Natural killer cell (primary cell): Measurements from ENCODE around the gene BDKRB2. TPM values are rescaled to one million over a fixed set of nuclear protein-coding genes. Genes with fewer than 3 reads are reported as not detected.

Source experiments
- ATAC-seq, 3 donors: fragments of 150-1000 bp in 2 of 3; fragments of 200-7000 bp in 1 of 3; cut with Tn5 transposase; 1 replicate in 1 of 3; 2 replicates in 2 of 3; pipeline ENCODE4 v1.10.0; 2021; ENCODE audit warnings: mild to moderate bottlenecking in 2 of 3, moderate library complexity in 2 of 3
- DNase-seq, 2 donors: peaks; one replicate each; pipeline versions ENCODE4 v3.0.0 to v3.0.0-alpha.2; 2013 to 2021; ENCODE audit warnings: mixed read lengths in 1 of 2
- H3K27ac ChIP-seq: one replicate; pipeline ENCODE4 v1.5.1; 2013; ENCODE audit warnings: mild to moderate bottlenecking, low read length
- H3K27me3 ChIP-seq: one replicate; pipeline ENCODE4 v1.6.1; 2013; ENCODE audit warnings: low read length; ENCODE audit not compliant: control insufficient read depth, insufficient read depth
- H3K36me3 ChIP-seq: one replicate; pipeline ENCODE4 v1.6.1; 2013; ENCODE audit warnings: low read length; ENCODE audit not compliant: control insufficient read depth, insufficient read depth
- H3K4me1 ChIP-seq: one replicate; pipeline ENCODE4 v1.6.1; 2013; ENCODE audit warnings: low read length; ENCODE audit not compliant: control insufficient read depth, insufficient read depth
- H3K4me3 ChIP-seq: one replicate; pipeline ENCODE4 v1.5.1; 2013; ENCODE audit warnings: low read length
- H3K9me3 ChIP-seq: one replicate; pipeline ENCODE4 v1.6.1; 2013; ENCODE audit warnings: low read length; ENCODE audit not compliant: control insufficient read depth, insufficient read depth
- H3K27ac Mint-ChIP-seq, 2 donors: one replicate each; pipeline ENCODE4 v1.8.0; 2022; ENCODE audit warnings: mild to moderate bottlenecking in 2 of 2, mixed read lengths in 2 of 2, moderate library complexity in 1 of 2
- H3K27me3 Mint-ChIP-seq, 2 donors: one replicate each; pipeline ENCODE4 v1.8.0; 2022; ENCODE audit warnings: low read depth in 2 of 2, mixed read lengths in 2 of 2
- H3K36me3 Mint-ChIP-seq: one replicate; pipeline ENCODE4 v1.8.0; 2022; ENCODE audit warnings: mixed read lengths
- H3K4me1 Mint-ChIP-seq, 2 donors: one replicate each; pipeline ENCODE4 v1.8.0; 2022; ENCODE audit warnings: mixed read lengths in 2 of 2
- H3K4me3 Mint-ChIP-seq: one replicate; pipeline ENCODE4 v1.8.0; 2022; ENCODE audit warnings: mild to moderate bottlenecking, moderate library complexity, mixed read lengths
- H3K9me3 Mint-ChIP-seq, 2 donors: one replicate each; pipeline ENCODE4 v1.8.0; 2022; ENCODE audit warnings: mixed read lengths in 2 of 2
- CTCF ChIP-seq: fragments of 200-600 bp; IDR thresholded peaks from one replicate; pipeline ENCODE4 v1.8.0; 2022; ENCODE audit warnings: antibody characterized with exemption
- WGBS: methylation state at CpG from one replicate; pipeline ENCODE4 v1.1.7; 2013; ENCODE audit warnings: missing lambda C conversion rate; ENCODE audit not compliant: insufficient coverage; 5-methylcytosine and 5-hydroxymethylcytosine counted together
- intact Hi-C: fragments of 100-400 bp; cut with micrococcal nuclease; formaldehyde crosslinking; loops from one replicate; pipeline ENCODE4 v1.14.2; 2022
- total RNA-seq, 4 donors: library from RNA; stranded (reverse); fragments of 120-200 nt in 1 of 4; gene quantifications; one replicate each; pipeline versions ENCODE4 v1.2.3 to v1.2.4, GENCODE V29; 2013 to 2022

Gene BDKRB2
- total RNA-seq, 3 donors from 2014 or later (not counting 1 experiment from before 2014, with no cell fraction given) = not detected

- no peak for DNase-seq
- intact Hi-C loops = no loop called here
- Mint-ChIP-seq H3K4me1 (no peaks in the 10 kb centered on the region), H3K27ac (no peak overlapping the region), H3K9me3 (no peaks in the 10 kb centered on the region), H3K36me3 (no peaks in the 10 kb centered on the region), H3K27me3 (peaks cover 12 to 20% of the 10 kb centered on the region in 2 donors), H3K4me3 (no peak overlapping the region)
- Histone ChIP-seq H3K4me1 (no peaks in the 10 kb centered on the region), H3K27me3 (no peaks in the 10 kb centered on the region), H3K36me3 (no peaks in the 10 kb centered on the region), H3K4me3 (no peak overlapping the region), H3K9me3 (no peaks in the 10 kb centered on the region), H3K27ac (no peak overlapping the region)
- no peak for TF ChIP-seq CTCF
- WGBS = 70% methylated on average over 3 of the region's 3 CpGs
- no peak for ATAC-seq
Observed at GRCh38 chr14:96264853-96265252, 60.2 kb downstream of the BDKRB2 start.

GRCh38 chr14:96265383-96266095 is 60.9 kb downstream of the BDKRB2 start:
- H3K36me3 ChIP-seq = no peaks in the 10 kb centered on the region
- Mint-ChIP-seq H3K4me1 (no peaks in the 10 kb centered on the region), H3K4me3 (no peak overlapping the region), H3K9me3 (no peaks in the 10 kb centered on the region), H3K27ac (no peak overlapping the region), H3K27me3 (peaks cover 12 to 17% of the 10 kb centered on the region in 2 donors), H3K36me3 (no peaks in the 10 kb centered on the region)
- intact Hi-C loops = no loop called here
- no peaks in the 10 kb centered on the region for H3K4me1 ChIP-seq
- ATAC-seq (no peak), DNase-seq (no peak)
- no peaks in the 10 kb centered on the region for H3K9me3 ChIP-seq
- no peak overlapping the region for H3K4me3 ChIP-seq
- WGBS = 85% methylated on average over 16 of the region's 16 CpGs
- H3K27me3 ChIP-seq = no peaks in the 10 kb centered on the region
- H3K27ac ChIP-seq = no peak overlapping the region
- TF ChIP-seq CTCF = no peak

- no peak for TF ChIP-seq CTCF
Observed at GRCh38 chr14:96267336-96267735, 62.7 kb downstream of the BDKRB2 start.

GRCh38 chr14:96267916-96268315 is 63.3 kb downstream of the BDKRB2 start:
- 60% methylated on average over 1 of the region's 5 CpGs for WGBS
- Mint-ChIP-seq H3K36me3 (no peaks in the 10 kb centered on the region), H3K27ac (no peak overlapping the region), H3K27me3 (peaks cover 8% of the 10 kb centered on the region in 2 donors), H3K4me3 (no peak overlapping the region), H3K9me3 (no peaks in the 10 kb centered on the region), H3K4me1 (no peaks in the 10 kb centered on the region)
- H3K4me1 ChIP-seq = no peaks in the 10 kb centered on the region
- intact Hi-C loops = no loop called here
- no peak overlapping the region for H3K4me3 ChIP-seq
- TF ChIP-seq CTCF = no peak
- DNase-seq (no peak), ATAC-seq (no peak)
- no peaks in the 10 kb centered on the region for H3K36me3 ChIP-seq
- no peaks in the 10 kb centered on the region for H3K27me3 ChIP-seq
- no peaks in the 10 kb centered on the region for H3K9me3 ChIP-seq
- H3K27ac ChIP-seq = no peak overlapping the region

More at GRCh38 chr14:96267336-96267735, 62.7 kb downstream of the BDKRB2 start:
- H3K4me1 Mint-ChIP-seq = no peaks in the 10 kb centered on the region
- no peak for DNase-seq
- 56% methylated on average over 3 of the region's 3 CpGs for WGBS
- intact Hi-C loops = no loop called here
- H3K4me3 Mint-ChIP-seq = no peak overlapping the region
- Histone ChIP-seq H3K36me3 (no peaks in the 10 kb centered on the region), H3K4me3 (no peak overlapping the region), H3K27me3 (no peaks in the 10 kb centered on the region), H3K27ac (no peak overlapping the region), H3K9me3 (no peaks in the 10 kb centered on the region), H3K4me1 (no peaks in the 10 kb centered on the region)
- H3K9me3 Mint-ChIP-seq = no peaks in the 10 kb centered on the region
- H3K27me3 Mint-ChIP-seq = peaks cover 8% of the 10 kb centered on the region in 2 donors
- no peak overlapping the region for H3K27ac Mint-ChIP-seq
- no peak for ATAC-seq
- H3K36me3 Mint-ChIP-seq = no peaks in the 10 kb centered on the region
